ENCODE results near the gene LRRK1.

- TF ChIP-seq POLR2AphosphoS5 (IDR thresholded peaks at IDR 0.05; ENCODE audit: low read depth) (no peak), CTCF (conservative IDR thresholded peaks at IDR 0.05; ENCODE audit: low read depth in 2 of 2) (no peak), EZH2 (IDR thresholded peaks at IDR 0.05; ENCODE audit: low read depth, unreplicated experiment) (no peak), REST (IDR thresholded peaks at IDR 0.05; ENCODE audit: unreplicated experiment) (no peak), EZH2phosphoT487 (IDR thresholded peaks at IDR 0.05; ENCODE audit: unreplicated experiment) (no peak), CREB1 (CRISPR knock-in tag; IDR thresholded peaks at IDR 0.05; ENCODE audit: low read depth) (no peak), STAT1 (IDR thresholded peaks at IDR 0.05; ENCODE audit: unreplicated experiment) (no peak), ZNF114 (CRISPR knock-in tag; IDR thresholded peaks at IDR 0.05) (no peak)
These were observed 69.1 kb downstream of the LRRK1 start for GRCh38 chr15:100988297-100988696.

Measured in GM23338 (cell line).